H1 (cell line): ENCODE results near the gene C19orf25. TPM values are rescaled to one million over a fixed set of nuclear protein-coding genes. Genes with fewer than 3 reads are reported as not detected.

Experiments used
- RAD21 ChIP-seq, 2 experiments: IDR thresholded peaks in 1 of 2; conservative IDR thresholded peaks in 1 of 2; 2 replicates each; pipeline ENCODE4 v1.6.1; 2011; ENCODE audit warnings: low read depth in 2 of 2, low read length in 2 of 2, improper control_type of control experiment in 1 of 2, inconsistent platforms in 1 of 2, mild to moderate bottlenecking in 1 of 2, moderate library complexity in 1 of 2
- RNF2 ChIP-seq: fragments of 200-900, 300-1000 bp; sonication (generic); IDR thresholded peaks from 2 replicates; pipeline ENCODE4 v1.7.1; 2016; ENCODE audit warnings: borderline replicate concordance, low read depth, mild to moderate bottlenecking, antibody characterized with exemption, low read length; ENCODE audit not compliant: poor library complexity, severe bottlenecking; ENCODE audit errors: missing control alignments
- polyA plus RNA-seq, 7 experiments: library from polyadenylated mRNA; depleted of rRNA in 3 of 7; stranded (reverse) in 5 of 7; unstranded in 2 of 7; fragments of >200 nt in 5 of 7; fragments of 200-250 nt in 2 of 7; gene quantifications; 1 replicate in 5 of 7; 2 replicates in 1 of 7; 4 replicates in 1 of 7; pipeline versions ENCODE4 v1.2.1 to v1.2.3, GENCODE V29; 2011 to 2013; ENCODE audit warnings: missing spikeins in 2 of 7, mixed read lengths in 2 of 7
- total RNA-seq: library from RNA; stranded (reverse); fragmentation: NEBNext Ultra II Directional; extraction: Animal tissue kit (Norgen Biotek cat#: 25700); gene quantifications from 2 replicates; pipeline ENCODE4 v1.2.1, GENCODE V29; 2021
- TF ChIP-seq, protein P1 (sequence below): IDR thresholded peaks from 2 replicates; pipeline ENCODE4 v1.6.1; 2012; ENCODE audit warnings: low read length, inconsistent platforms

C19orf25 gene
- total and polyA plus RNA-seq, 2 of the 8 experiments (the other 6 are each of a cell fraction or from before 2014, with no cell fraction given): 41.3 to 67.4 TPM

DNA sequence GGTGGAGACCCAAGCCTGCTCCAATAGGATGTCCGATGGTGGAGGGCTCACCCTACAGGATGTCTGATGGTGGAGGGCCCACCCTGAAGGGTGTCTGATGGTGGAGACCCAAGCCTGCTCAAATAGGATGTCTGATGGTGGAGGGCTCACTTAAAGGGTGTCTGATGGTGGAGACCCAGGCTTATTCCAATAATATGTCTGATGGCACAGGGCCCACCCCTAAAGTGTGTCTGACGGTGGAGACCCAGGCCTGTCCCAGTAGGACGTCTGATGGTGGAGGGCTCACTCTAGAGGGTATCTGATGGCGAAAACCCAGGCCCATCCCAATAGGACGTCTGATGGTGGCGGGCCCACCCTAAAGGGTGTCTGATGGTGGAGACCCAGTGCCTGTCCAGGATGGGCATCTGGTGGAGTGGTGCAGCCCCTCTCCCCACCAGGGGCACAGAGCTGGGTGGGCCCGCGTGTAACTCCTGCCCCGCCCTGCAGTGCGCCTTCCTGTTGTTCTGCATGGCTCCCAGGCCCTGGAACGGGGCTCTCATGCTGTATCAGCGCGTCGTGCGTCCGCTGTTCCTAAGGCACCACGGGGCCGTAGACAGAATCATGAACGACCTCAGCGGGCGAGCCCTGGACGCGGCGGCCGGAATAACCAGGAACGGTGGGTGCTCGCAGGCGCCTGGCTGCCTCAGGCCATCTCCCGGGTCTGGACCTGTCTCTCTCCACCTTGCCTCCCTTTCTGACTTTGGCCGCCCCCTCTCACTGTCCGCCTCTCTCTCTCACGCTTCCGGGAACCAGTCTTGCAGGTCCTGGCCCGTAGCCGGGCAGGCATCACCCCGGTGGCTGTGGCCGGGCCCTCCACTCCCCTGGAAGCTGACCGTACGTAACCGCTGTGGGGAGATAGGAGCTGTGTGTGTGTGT lies 17.0 kb upstream of the C19orf25 start (continued):
- TF ChIP-seq RAD21 (IDR thresholded peaks at IDR 0.05 in 1 of 2, conservative IDR thresholded peaks at IDR 0.05 in 1 of 2; ENCODE audit: low read depth in 2 of 2, low read length in 2 of 2): no peak
- TF ChIP-seq RNF2: no peak
- TF ChIP-seq, protein P1, sequence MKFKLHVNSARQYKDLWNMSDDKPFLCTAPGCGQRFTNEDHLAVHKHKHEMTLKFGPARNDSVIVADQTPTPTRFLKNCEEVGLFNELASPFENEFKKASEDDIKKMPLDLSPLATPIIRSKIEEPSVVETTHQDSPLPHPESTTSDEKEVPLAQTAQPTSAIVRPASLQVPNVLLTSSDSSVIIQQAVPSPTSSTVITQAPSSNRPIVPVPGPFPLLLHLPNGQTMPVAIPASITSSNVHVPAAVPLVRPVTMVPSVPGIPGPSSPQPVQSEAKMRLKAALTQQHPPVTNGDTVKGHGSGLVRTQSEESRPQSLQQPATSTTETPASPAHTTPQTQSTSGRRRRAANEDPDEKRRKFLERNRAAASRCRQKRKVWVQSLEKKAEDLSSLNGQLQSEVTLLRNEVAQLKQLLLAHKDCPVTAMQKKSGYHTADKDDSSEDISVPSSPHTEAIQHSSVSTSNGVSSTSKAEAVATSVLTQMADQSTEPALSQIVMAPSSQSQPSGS: no peak
